ENCODE data around the gene ACCS. TPM values are rescaled to one million over a fixed set of nuclear protein-coding genes. Genes with fewer than 3 reads are reported as not detected.
A peak's percentile ranks its signal among the peaks of the same experiment; 100 is the strongest.

ACCS gene
- polyA plus RNA-seq, 4 donors = 7.0 to 62.6 (median 30.8) TPM

DNA sequence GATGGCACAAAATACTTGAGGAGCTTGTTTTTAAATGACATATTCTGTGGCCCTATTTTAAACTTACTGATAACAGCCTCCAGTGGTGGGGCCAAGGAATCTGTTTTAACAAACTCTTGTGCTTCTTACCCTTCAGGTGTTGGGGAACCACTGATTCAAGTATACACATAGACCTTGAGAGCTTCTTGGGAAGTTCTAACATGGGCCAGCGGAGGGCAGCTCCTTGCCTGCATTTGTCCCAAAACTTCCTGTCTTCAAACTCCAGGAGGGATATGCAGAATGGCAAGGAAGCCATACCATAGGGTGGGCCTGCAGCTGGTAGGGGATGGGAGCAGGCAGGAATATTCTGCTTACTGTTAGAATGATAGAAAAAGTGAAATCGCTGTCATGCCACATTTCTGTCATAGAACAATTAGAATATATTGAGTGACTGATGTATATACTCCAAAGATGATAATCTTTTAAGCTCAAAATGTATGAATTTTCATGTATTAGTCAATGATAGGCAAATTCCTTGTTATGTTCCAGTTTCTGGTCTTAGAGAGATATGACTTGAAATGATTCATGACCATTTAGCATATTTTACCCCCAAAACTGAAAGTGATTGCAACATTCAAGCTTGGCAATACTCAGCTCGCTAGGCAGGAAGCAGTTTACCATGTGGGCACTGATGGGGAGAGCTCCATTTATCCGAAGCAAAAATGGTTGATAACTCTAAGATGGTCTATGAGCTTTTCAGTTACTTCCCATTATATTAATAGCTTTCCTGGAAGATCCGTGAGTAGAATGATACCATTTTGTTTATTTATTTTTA, 38.6 kb downstream of the ACCS start:
- FAIRE-seq = no peak
- H3K36me3 ChIP-seq (ENCODE audit: control insufficient read depth in 3 of 3, insufficient read depth in 2 of 3, low read depth in 1 of 3, low read length in 3 of 3) = peaks cover 3 to 21% (median 10%) of the 10 kb centered on the region in 3 donors
- DNase-seq = no peak
- peaks cover 0 to 4% of the 10 kb centered on the region in 2 donors for H3K9me3 ChIP-seq (ENCODE audit: control insufficient read depth in 2 of 2, insufficient read depth in 1 of 2, low read depth in 1 of 2, low read length in 1 of 2)
- no peaks in the 10 kb centered on the region for H3K27me3 ChIP-seq (ENCODE audit: control insufficient read depth in 3 of 3, insufficient read depth in 3 of 3, low read length in 3 of 3)
- H3K27ac ChIP-seq (ENCODE audit: low read depth in 1 of 3, low read length in 2 of 3) = no peak overlapping the region
- H3K4me3 ChIP-seq (ENCODE audit: low read depth in 1 of 3, low read length in 3 of 3) = no peak overlapping the region
- WGBS, 3 donors = 88 to 95% (median 89%) methylated on average over 5 of the region's 5 CpGs
- H3K4me1 ChIP-seq (ENCODE audit: control insufficient read depth in 3 of 3, insufficient read depth in 2 of 3, low read depth in 1 of 3, low read length in 2 of 3) = no peaks in the 10 kb centered on the region

GRCh38 chr11:44108260-44108659, 42.2 kb downstream of the ACCS start:
- FAIRE-seq (no peak), DNase-seq (no peak)
- H3K27ac ChIP-seq (ENCODE audit: low read depth in 1 of 3, low read length in 2 of 3) = no peak overlapping the region
- peaks cover 0 to 20% (median 8%) of the 10 kb centered on the region in 3 donors for H3K36me3 ChIP-seq (ENCODE audit: control insufficient read depth in 3 of 3, insufficient read depth in 2 of 3, low read depth in 1 of 3, low read length in 3 of 3)
- WGBS, 3 donors = 90 to 92% (median 91%) methylated on average over 6 of the region's 6 CpGs
- no peaks in the 10 kb centered on the region for H3K4me1 ChIP-seq (ENCODE audit: control insufficient read depth in 3 of 3, insufficient read depth in 2 of 3, low read depth in 1 of 3, low read length in 2 of 3)
- H3K4me3 ChIP-seq (ENCODE audit: low read depth in 1 of 3, low read length in 3 of 3) = no peak overlapping the region
- H3K27me3 ChIP-seq (ENCODE audit: control insufficient read depth in 3 of 3, insufficient read depth in 3 of 3, low read length in 3 of 3) = no peaks in the 10 kb centered on the region
- H3K9me3 ChIP-seq (ENCODE audit: control insufficient read depth in 2 of 2, insufficient read depth in 1 of 2, low read depth in 1 of 2, low read length in 1 of 2) = no peaks in the 10 kb centered on the region

DNA sequence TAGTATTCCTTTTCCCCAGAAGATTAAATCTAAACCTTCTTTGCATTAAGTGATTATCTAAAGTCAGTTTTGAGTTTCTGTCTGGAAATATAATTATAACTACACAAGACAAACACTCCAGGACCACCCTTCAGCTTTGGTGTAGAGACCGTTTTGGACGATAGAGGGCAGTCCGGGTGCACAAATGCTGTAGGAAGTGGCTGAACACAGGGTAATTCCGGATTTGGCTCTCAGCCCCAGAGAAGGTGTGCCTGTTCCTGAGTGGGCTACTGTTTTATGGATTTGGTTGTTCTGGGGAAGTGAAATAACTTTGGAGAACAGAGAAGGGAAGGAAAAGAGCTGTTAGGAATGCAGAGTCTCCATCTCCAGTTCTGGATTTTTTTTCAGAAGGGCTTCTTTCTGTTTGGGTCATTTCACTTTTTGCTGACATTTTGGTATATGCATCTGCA, 44.2 kb downstream of the ACCS start:
- H3K27ac ChIP-seq (ENCODE audit: low read depth in 1 of 3, low read length in 2 of 3) = no peak overlapping the region
- H3K36me3 ChIP-seq (ENCODE audit: control insufficient read depth in 3 of 3, insufficient read depth in 2 of 3, low read depth in 1 of 3, low read length in 3 of 3) = peaks cover 0 to 34% (median 20%) of the 10 kb centered on the region in 3 donors
- no peaks in the 10 kb centered on the region for H3K27me3 ChIP-seq (ENCODE audit: control insufficient read depth in 3 of 3, insufficient read depth in 3 of 3, low read length in 3 of 3)
- no peaks in the 10 kb centered on the region for H3K9me3 ChIP-seq (ENCODE audit: control insufficient read depth in 2 of 2, insufficient read depth in 1 of 2, low read depth in 1 of 2, low read length in 1 of 2)
- FAIRE-seq = no peak
- peak; percentile 47 to 51 for DNase-seq
- 0 to 6% (median 1%) methylated on average over 4 of the region's 4 CpGs for WGBS, 3 donors
- no peaks in the 10 kb centered on the region for H3K4me1 ChIP-seq (ENCODE audit: control insufficient read depth in 3 of 3, insufficient read depth in 2 of 3, low read depth in 1 of 3, low read length in 2 of 3)
- no peak overlapping the region for H3K4me3 ChIP-seq (ENCODE audit: low read depth in 1 of 3, low read length in 3 of 3)

GRCh38 chr11:44112091-44112821, 46.2 kb downstream of the ACCS start:
- Histone ChIP-seq H3K4me1 (ENCODE audit: control insufficient read depth in 3 of 3, insufficient read depth in 2 of 3, low read depth in 1 of 3, low read length in 2 of 3) (no peaks in the 10 kb centered on the region), H3K27me3 (ENCODE audit: control insufficient read depth in 3 of 3, insufficient read depth in 3 of 3, low read length in 3 of 3) (no peaks in the 10 kb centered on the region), H3K4me3 (ENCODE audit: low read depth in 1 of 3, low read length in 3 of 3) (no peak overlapping the region), H3K27ac (ENCODE audit: low read depth in 1 of 3, low read length in 2 of 3) (no peak overlapping the region), H3K36me3 (ENCODE audit: control insufficient read depth in 3 of 3, insufficient read depth in 2 of 3, low read depth in 1 of 3, low read length in 3 of 3) (peaks cover 0 to 38% (median 20%) of the 10 kb centered on the region in 3 donors), H3K9me3 (ENCODE audit: control insufficient read depth in 2 of 2, insufficient read depth in 1 of 2, low read depth in 1 of 2, low read length in 1 of 2) (no peaks in the 10 kb centered on the region)
- no peak for FAIRE-seq
- DNase-seq = no peak
- 73 to 80% (median 75%) methylated on average over 7 of the region's 7 CpGs for WGBS, 3 donors

DNA sequence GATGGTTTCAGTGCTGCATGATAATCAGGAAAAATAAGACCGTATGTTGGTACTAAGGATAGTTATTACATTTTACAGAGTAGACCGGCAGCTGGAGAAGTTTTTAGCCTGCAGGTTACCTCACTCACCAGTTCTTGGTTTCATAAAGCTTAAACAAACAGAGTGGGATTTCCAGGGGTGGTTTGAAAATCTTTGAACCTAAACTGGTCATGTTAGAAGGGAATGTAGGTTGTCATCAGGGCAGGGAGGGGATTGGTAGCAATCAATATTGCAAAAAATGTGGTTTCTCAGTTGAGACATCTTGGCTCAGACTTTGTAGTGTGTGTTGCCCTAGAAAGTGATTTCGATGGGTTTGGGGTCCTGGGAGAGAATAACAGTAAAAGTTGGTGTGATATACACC, 46.9 kb downstream of the ACCS start:
- FAIRE-seq = no peak
- WGBS, 3 donors = 86 to 96% (median 87%) methylated on average over 3 of the region's 3 CpGs

GRCh38 chr11:44113572-44113971, 47.5 kb downstream of the ACCS start:
- Histone ChIP-seq H3K36me3 (ENCODE audit: control insufficient read depth in 3 of 3, insufficient read depth in 2 of 3, low read depth in 1 of 3, low read length in 3 of 3) (peaks cover 0 to 33% (median 20%) of the 10 kb centered on the region in 3 donors), H3K9me3 (ENCODE audit: control insufficient read depth in 2 of 2, insufficient read depth in 1 of 2, low read depth in 1 of 2, low read length in 1 of 2) (no peaks in the 10 kb centered on the region), H3K27me3 (ENCODE audit: control insufficient read depth in 3 of 3, insufficient read depth in 3 of 3, low read length in 3 of 3) (no peaks in the 10 kb centered on the region), H3K4me1 (ENCODE audit: control insufficient read depth in 3 of 3, insufficient read depth in 2 of 3, low read depth in 1 of 3, low read length in 2 of 3) (no peaks in the 10 kb centered on the region), H3K4me3 (ENCODE audit: low read depth in 1 of 3, low read length in 3 of 3) (no peak overlapping the region), H3K27ac (ENCODE audit: low read depth in 1 of 3, low read length in 2 of 3) (no peak overlapping the region)
- FAIRE-seq (no peak), DNase-seq (no peak)
- WGBS, 3 donors = 91 to 97% (median 94%) methylated on average over 3 of the region's 3 CpGs

More for the DNA sequence above, 46.9 kb downstream of the ACCS start:
- Histone ChIP-seq H3K27ac (ENCODE audit: low read depth in 1 of 3, low read length in 2 of 3) (no peak overlapping the region), H3K36me3 (ENCODE audit: control insufficient read depth in 3 of 3, insufficient read depth in 2 of 3, low read depth in 1 of 3, low read length in 3 of 3) (peaks cover 0 to 37% (median 22%) of the 10 kb centered on the region in 3 donors), H3K9me3 (ENCODE audit: control insufficient read depth in 2 of 2, insufficient read depth in 1 of 2, low read depth in 1 of 2, low read length in 1 of 2) (no peaks in the 10 kb centered on the region), H3K4me1 (ENCODE audit: control insufficient read depth in 3 of 3, insufficient read depth in 2 of 3, low read depth in 1 of 3, low read length in 2 of 3) (no peaks in the 10 kb centered on the region), H3K4me3 (ENCODE audit: low read depth in 1 of 3, low read length in 3 of 3) (no peak overlapping the region), H3K27me3 (ENCODE audit: control insufficient read depth in 3 of 3, insufficient read depth in 3 of 3, low read length in 3 of 3) (no peaks in the 10 kb centered on the region)
- no peak for DNase-seq

GRCh38 chr11:44116234-44116830, 50.3 kb downstream of the ACCS start:
- Histone ChIP-seq H3K4me1 (ENCODE audit: control insufficient read depth in 3 of 3, insufficient read depth in 2 of 3, low read depth in 1 of 3, low read length in 2 of 3) (no peaks in the 10 kb centered on the region), H3K36me3 (ENCODE audit: control insufficient read depth in 3 of 3, insufficient read depth in 2 of 3, low read depth in 1 of 3, low read length in 3 of 3) (peaks cover 6 to 39% (median 21%) of the 10 kb centered on the region in 3 donors), H3K4me3 (ENCODE audit: low read depth in 1 of 3, low read length in 3 of 3) (no peak overlapping the region), H3K27ac (ENCODE audit: low read depth in 1 of 3, low read length in 2 of 3) (no peak overlapping the region), H3K27me3 (ENCODE audit: control insufficient read depth in 3 of 3, insufficient read depth in 3 of 3, low read length in 3 of 3) (no peaks in the 10 kb centered on the region), H3K9me3 (ENCODE audit: control insufficient read depth in 2 of 2, insufficient read depth in 1 of 2, low read depth in 1 of 2, low read length in 1 of 2) (no peaks in the 10 kb centered on the region)
- FAIRE-seq (no peak), DNase-seq (no peak)
- 61 to 96% (median 87%) methylated on average over 3 of the region's 3 CpGs for WGBS, 3 donors

DNA sequence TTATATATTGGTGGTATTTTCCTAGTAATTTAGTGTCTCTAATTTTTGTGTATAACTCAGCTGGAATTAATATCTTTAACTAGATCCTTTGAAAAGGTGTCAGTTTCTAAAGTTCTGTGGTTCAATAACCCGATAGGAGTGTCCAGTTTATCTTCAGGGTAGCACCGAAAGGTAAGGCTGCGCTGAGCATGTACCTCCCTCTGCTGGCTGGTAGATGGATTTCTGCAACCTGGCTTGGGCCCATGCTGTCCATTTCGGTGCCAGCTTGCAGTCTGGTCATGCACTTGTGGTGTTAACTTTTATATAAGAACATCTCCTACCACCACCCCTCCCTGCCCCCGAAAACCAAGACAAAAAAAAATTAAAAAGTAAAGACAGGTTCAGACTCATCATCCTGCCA, 54.1 kb downstream of the ACCS start:
- 82 to 88% (median 84%) methylated on average over 5 of the region's 5 CpGs for WGBS, 3 donors
- Histone ChIP-seq H3K36me3 (ENCODE audit: control insufficient read depth in 3 of 3, insufficient read depth in 2 of 3, low read depth in 1 of 3, low read length in 3 of 3) (peaks cover 9 to 32% (median 9%) of the 10 kb centered on the region in 3 donors), H3K4me3 (ENCODE audit: low read depth in 1 of 3, low read length in 3 of 3) (no peak overlapping the region), H3K27me3 (ENCODE audit: control insufficient read depth in 3 of 3, insufficient read depth in 3 of 3, low read length in 3 of 3) (no peaks in the 10 kb centered on the region), H3K9me3 (ENCODE audit: control insufficient read depth in 2 of 2, insufficient read depth in 1 of 2, low read depth in 1 of 2, low read length in 1 of 2) (no peaks in the 10 kb centered on the region), H3K27ac (ENCODE audit: low read depth in 1 of 3, low read length in 2 of 3) (no peak overlapping the region), H3K4me1 (ENCODE audit: control insufficient read depth in 3 of 3, insufficient read depth in 2 of 3, low read depth in 1 of 3, low read length in 2 of 3) (no peaks in the 10 kb centered on the region)
- DNase-seq (no peak), FAIRE-seq (no peak)
